ENCODE measurements around the gene SPINK8. TPM values are rescaled to one million over a fixed set of nuclear protein-coding genes. Genes with fewer than 3 reads are reported as not detected.

SPINK8 gene
- total and polyA plus RNA-seq, 2 donors (not counting 3 experiments of a cell fraction or from before 2014, with no cell fraction given): not detected

- intact Hi-C loops (cut with micrococcal nuclease) (no loop called here), dilution Hi-C loops (cut with MboI; ENCODE audit: extremely low pct_ligation_motif_present, low sequenced_read_pairs) (no loop called here)
- Histone ChIP-seq H3K9me3 (replicated peaks; ENCODE audit: control insufficient read depth, insufficient read depth, low read length) (no peaks in the 10 kb centered on the region), H3K36me3 (ENCODE audit: control insufficient read depth in 2 of 2, extremely low read depth in 1 of 2, insufficient read depth in 2 of 2, low read length in 2 of 2) (no peaks in the 10 kb centered on the region), H2AFZ (ENCODE audit: low read depth, low read length) (no peak overlapping the region), H3K4me2 (ENCODE audit: insufficient read depth, low read length) (no peak overlapping the region), H3K27me3 (ENCODE audit: control insufficient read depth in 2 of 2, insufficient read depth in 2 of 2, low read length in 2 of 2) (peaks cover 6 to 17% of the 10 kb centered on the region in 2 experiments), H3K9me1 (replicated peaks; ENCODE audit: control insufficient read depth, extremely low read depth, insufficient read depth, low read length) (no peaks in the 10 kb centered on the region), H4K20me1 (replicated peaks; ENCODE audit: control insufficient read depth, extremely low read depth, insufficient read depth, low read length) (no peaks in the 10 kb centered on the region), H3K79me2 (ENCODE audit: control insufficient read depth, insufficient read depth, low read length) (peaks cover 11% of the 10 kb centered on the region), H3K4me3 (replicated peaks in 1 of 3; ENCODE audit: insufficient read depth in 1 of 3, low read depth in 1 of 3, low read length in 3 of 3) (no peak overlapping the region), H3K27ac (ENCODE audit: insufficient read depth, low read depth, low read length) (no peak overlapping the region), H3K4me1 (ENCODE audit: control insufficient read depth, extremely low read depth, insufficient read depth, low read length) (peaks cover 8% of the 10 kb centered on the region), H3K9ac (replicated peaks; ENCODE audit: extremely low read depth, insufficient read depth, low read length) (no peak overlapping the region)
- FAIRE-seq (no peak), DNase-seq (ENCODE audit: low read depth, low spot score) (no peak)
- POLR2A ChIA-PET: no interaction called here
- CTCF ChIA-PET: no interaction called here
- no peak for TF ChIP-seq MYC (IDR thresholded peaks at IDR 0.05; ENCODE audit: low read depth, low read length)
- no peak for TF ChIP-seq EZH2 (IDR thresholded peaks at IDR 0.05; ENCODE audit: borderline replicate concordance, low read depth, low read length, severe bottlenecking)
- no peak for TF ChIP-seq POLR2A (IDR thresholded peaks at IDR 0.05; ENCODE audit: low read depth, low read length)
- no peak for TF ChIP-seq JUN (IDR thresholded peaks at IDR 0.05; ENCODE audit: borderline replicate concordance, insufficient read depth, insufficient read length, low read depth)
- TF ChIP-seq, protein P1, sequence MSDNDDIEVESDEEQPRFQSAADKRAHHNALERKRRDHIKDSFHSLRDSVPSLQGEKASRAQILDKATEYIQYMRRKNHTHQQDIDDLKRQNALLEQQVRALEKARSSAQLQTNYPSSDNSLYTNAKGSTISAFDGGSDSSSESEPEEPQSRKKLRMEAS (IDR thresholded peaks at IDR 0.05; ENCODE audit: insufficient read depth, insufficient read length): no peak
- no peak for TF ChIP-seq GATA2 (IDR thresholded peaks at IDR 0.05; ENCODE audit: insufficient read depth, insufficient read length, low read depth, low read length)
- no peak for TF ChIP-seq FOS (IDR thresholded peaks at IDR 0.05; ENCODE audit: borderline replicate concordance, insufficient read depth, low read length)
- TF ChIP-seq POLR2AphosphoS5 (IDR thresholded peaks at IDR 0.05; ENCODE audit: insufficient read depth, low read depth, low read length): no peak
- no peak for TF ChIP-seq CTCF (IDR thresholded peaks at IDR 0.05; ENCODE audit: extremely low read depth in 1 of 2, insufficient read depth in 1 of 2, low read depth in 1 of 2, low read length in 2 of 2)
- no TSS peak for BruUV-seq (replicated peaks)
Observed at GRCh38 chr3:48303021-48303420, 30.4 kb downstream of the SPINK8 start.

Measured in endothelial cell of umbilical vein (primary cell).